ENCODE measurements around the gene SEC24A. TPM values are rescaled to one million over a fixed set of nuclear protein-coding genes. Genes with fewer than 3 reads are reported as not detected.
"Not testable (repeated sequence)": the region's sequence is repeated elsewhere in the genome, so short reads cannot be mapped to it uniquely, and the experiment has no call there.

The SEC24A gene
- polyA plus RNA-seq, 2 donors = 5.0 to 6.0 TPM

- no peaks in the 10 kb centered on the region for H3K36me3 ChIP-seq (ENCODE audit: control insufficient read depth in 2 of 2, insufficient read depth in 2 of 2, low read length in 1 of 2)
- no peaks in the 10 kb centered on the region for H3K4me1 ChIP-seq (ENCODE audit: control insufficient read depth in 2 of 2, insufficient read depth in 2 of 2, low read length in 1 of 2)
- 2 to 3% methylated on average over 15 of the region's 15 CpGs for WGBS, 2 donors
- H3K4me3 ChIP-seq (ENCODE audit: low read depth in 1 of 2, low read length in 2 of 2) = peak overlapping the region; percentile 95 to 96
- no peaks in the 10 kb centered on the region for H3K27me3 ChIP-seq (ENCODE audit: control insufficient read depth in 1 of 2, insufficient read depth in 2 of 2, low read length in 2 of 2)
- peak overlapping the region; percentile 80 to 94 for H3K27ac ChIP-seq (ENCODE audit: low read depth in 2 of 2, low read length in 1 of 2)
- H3K9me3 ChIP-seq (ENCODE audit: control insufficient read depth in 2 of 2, insufficient read depth in 1 of 2, low read depth in 1 of 2, low read length in 1 of 2) = no peaks in the 10 kb centered on the region
These were observed 698 bp upstream of the SEC24A start for GRCh38 chr5:134647750-134648424.

- peak overlapping the region; percentile 95 to 96 for H3K4me3 ChIP-seq (ENCODE audit: low read depth in 1 of 2, low read length in 2 of 2)
- H3K4me1 ChIP-seq (ENCODE audit: control insufficient read depth in 2 of 2, insufficient read depth in 2 of 2, low read length in 1 of 2) = no peaks in the 10 kb centered on the region
- no peaks in the 10 kb centered on the region for H3K36me3 ChIP-seq (ENCODE audit: control insufficient read depth in 2 of 2, insufficient read depth in 2 of 2, low read length in 1 of 2)
- 1% methylated on average over 18 of the region's 18 CpGs for WGBS, 2 donors
- no peaks in the 10 kb centered on the region for H3K9me3 ChIP-seq (ENCODE audit: control insufficient read depth in 2 of 2, insufficient read depth in 1 of 2, low read depth in 1 of 2, low read length in 1 of 2)
- peak overlapping the region; percentile 80 to 94 for H3K27ac ChIP-seq (ENCODE audit: low read depth in 2 of 2, low read length in 1 of 2)
- no peaks in the 10 kb centered on the region for H3K27me3 ChIP-seq (ENCODE audit: control insufficient read depth in 1 of 2, insufficient read depth in 2 of 2, low read length in 2 of 2)
These were observed 714 bp downstream of the SEC24A start for GRCh38 chr5:134649163-134649835.

GRCh38 chr5:134650660-134651059, 2.1 kb downstream of the SEC24A start:
- 61 to 73% methylated on average over 6 of the region's 6 CpGs for WGBS, 2 donors
- not testable (repeated sequence) for H3K36me3 ChIP-seq (ENCODE audit: control insufficient read depth in 2 of 2, insufficient read depth in 2 of 2, low read length in 1 of 2); H3K27me3 ChIP-seq (ENCODE audit: control insufficient read depth in 1 of 2, insufficient read depth in 2 of 2, low read length in 2 of 2); H3K4me3 ChIP-seq (ENCODE audit: low read depth in 1 of 2, low read length in 2 of 2); H3K4me1 ChIP-seq (ENCODE audit: control insufficient read depth in 2 of 2, insufficient read depth in 2 of 2, low read length in 1 of 2); H3K27ac ChIP-seq (ENCODE audit: low read depth in 2 of 2, low read length in 1 of 2); H3K9me3 ChIP-seq (ENCODE audit: control insufficient read depth in 2 of 2, insufficient read depth in 1 of 2, low read depth in 1 of 2, low read length in 1 of 2)

GRCh38 chr5:134651531-134651930, 2.9 kb downstream of the SEC24A start:
- Histone ChIP-seq H3K36me3 (ENCODE audit: control insufficient read depth in 2 of 2, insufficient read depth in 2 of 2, low read length in 1 of 2) (no peaks in the 10 kb centered on the region), H3K27ac (ENCODE audit: low read depth in 2 of 2, low read length in 1 of 2) (no peak overlapping the region), H3K4me3 (ENCODE audit: low read depth in 1 of 2, low read length in 2 of 2) (no peak overlapping the region), H3K27me3 (ENCODE audit: control insufficient read depth in 1 of 2, insufficient read depth in 2 of 2, low read length in 2 of 2) (no peaks in the 10 kb centered on the region), H3K4me1 (ENCODE audit: control insufficient read depth in 2 of 2, insufficient read depth in 2 of 2, low read length in 1 of 2) (no peaks in the 10 kb centered on the region), H3K9me3 (ENCODE audit: control insufficient read depth in 2 of 2, insufficient read depth in 1 of 2, low read depth in 1 of 2, low read length in 1 of 2) (no peaks in the 10 kb centered on the region)
- WGBS, 2 donors = 80 to 87% methylated on average over 4 of the region's 4 CpGs

GRCh38 chr5:134656690-134657089, 8.1 kb downstream of the SEC24A start:
- Histone ChIP-seq H3K4me1 (ENCODE audit: control insufficient read depth in 2 of 2, insufficient read depth in 2 of 2, low read length in 1 of 2) (no peaks in the 10 kb centered on the region), H3K27ac (ENCODE audit: low read depth in 2 of 2, low read length in 1 of 2) (no peak overlapping the region), H3K4me3 (ENCODE audit: low read depth in 1 of 2, low read length in 2 of 2) (no peak overlapping the region), H3K27me3 (ENCODE audit: control insufficient read depth in 1 of 2, insufficient read depth in 2 of 2, low read length in 2 of 2) (no peaks in the 10 kb centered on the region), H3K9me3 (ENCODE audit: control insufficient read depth in 2 of 2, insufficient read depth in 1 of 2, low read depth in 1 of 2, low read length in 1 of 2) (no peaks in the 10 kb centered on the region), H3K36me3 (ENCODE audit: control insufficient read depth in 2 of 2, insufficient read depth in 2 of 2, low read length in 1 of 2) (peaks cover 0 to 2% of the 10 kb centered on the region in 2 donors)
- 85 to 91% methylated on average over 8 of the region's 8 CpGs for WGBS, 2 donors

- Histone ChIP-seq H3K9me3 (ENCODE audit: control insufficient read depth in 2 of 2, insufficient read depth in 1 of 2, low read depth in 1 of 2, low read length in 1 of 2) (no peaks in the 10 kb centered on the region), H3K4me1 (ENCODE audit: control insufficient read depth in 2 of 2, insufficient read depth in 2 of 2, low read length in 1 of 2) (no peaks in the 10 kb centered on the region), H3K36me3 (ENCODE audit: control insufficient read depth in 2 of 2, insufficient read depth in 2 of 2, low read length in 1 of 2) (peaks cover 0 to 2% of the 10 kb centered on the region in 2 donors), H3K27ac (ENCODE audit: low read depth in 2 of 2, low read length in 1 of 2) (no peak overlapping the region), H3K27me3 (ENCODE audit: control insufficient read depth in 1 of 2, insufficient read depth in 2 of 2, low read length in 2 of 2) (no peaks in the 10 kb centered on the region), H3K4me3 (ENCODE audit: low read depth in 1 of 2, low read length in 2 of 2) (no peak overlapping the region)
- WGBS, 2 donors = 90 to 97% methylated on average over 4 of the region's 4 CpGs
These were observed 10.9 kb downstream of the SEC24A start for GRCh38 chr5:134659456-134659855.

- Histone ChIP-seq H3K27ac (ENCODE audit: low read depth in 2 of 2, low read length in 1 of 2) (no peak overlapping the region), H3K36me3 (ENCODE audit: control insufficient read depth in 2 of 2, insufficient read depth in 2 of 2, low read length in 1 of 2) (peaks cover 0 to 2% of the 10 kb centered on the region in 2 donors), H3K4me3 (ENCODE audit: low read depth in 1 of 2, low read length in 2 of 2) (no peak overlapping the region), H3K4me1 (ENCODE audit: control insufficient read depth in 2 of 2, insufficient read depth in 2 of 2, low read length in 1 of 2) (no peaks in the 10 kb centered on the region), H3K27me3 (ENCODE audit: control insufficient read depth in 1 of 2, insufficient read depth in 2 of 2, low read length in 2 of 2) (no peaks in the 10 kb centered on the region), H3K9me3 (ENCODE audit: control insufficient read depth in 2 of 2, insufficient read depth in 1 of 2, low read depth in 1 of 2, low read length in 1 of 2) (no peaks in the 10 kb centered on the region)
- 91 to 97% methylated on average over 6 of the region's 6 CpGs for WGBS, 2 donors
These were observed 11.3 kb downstream of the SEC24A start for GRCh38 chr5:134659922-134660321.

GRCh38 chr5:134662971-134663370, 14.4 kb downstream of the SEC24A start:
- H3K36me3 ChIP-seq (ENCODE audit: control insufficient read depth in 2 of 2, insufficient read depth in 2 of 2, low read length in 1 of 2) = peaks cover 0 to 4% of the 10 kb centered on the region in 2 donors
- H3K4me1 ChIP-seq (ENCODE audit: control insufficient read depth in 2 of 2, insufficient read depth in 2 of 2, low read length in 1 of 2) = no peaks in the 10 kb centered on the region
- no peaks in the 10 kb centered on the region for H3K27me3 ChIP-seq (ENCODE audit: control insufficient read depth in 1 of 2, insufficient read depth in 2 of 2, low read length in 2 of 2)
- no peak overlapping the region for H3K4me3 ChIP-seq (ENCODE audit: low read depth in 1 of 2, low read length in 2 of 2)
- no peaks in the 10 kb centered on the region for H3K9me3 ChIP-seq (ENCODE audit: control insufficient read depth in 2 of 2, insufficient read depth in 1 of 2, low read depth in 1 of 2, low read length in 1 of 2)
- WGBS, 2 donors = 83 to 91% methylated on average over 4 of the region's 4 CpGs
- no peak overlapping the region for H3K27ac ChIP-seq (ENCODE audit: low read depth in 2 of 2, low read length in 1 of 2)

- no peak overlapping the region for H3K27ac ChIP-seq (ENCODE audit: low read depth in 2 of 2, low read length in 1 of 2)
- H3K27me3 ChIP-seq (ENCODE audit: control insufficient read depth in 1 of 2, insufficient read depth in 2 of 2, low read length in 2 of 2) = no peaks in the 10 kb centered on the region
- H3K9me3 ChIP-seq (ENCODE audit: control insufficient read depth in 2 of 2, insufficient read depth in 1 of 2, low read depth in 1 of 2, low read length in 1 of 2) = no peaks in the 10 kb centered on the region
- no peak overlapping the region for H3K4me3 ChIP-seq (ENCODE audit: low read depth in 1 of 2, low read length in 2 of 2)
- H3K36me3 ChIP-seq (ENCODE audit: control insufficient read depth in 2 of 2, insufficient read depth in 2 of 2, low read length in 1 of 2) = peaks cover 0 to 4% of the 10 kb centered on the region in 2 donors
- no peaks in the 10 kb centered on the region for H3K4me1 ChIP-seq (ENCODE audit: control insufficient read depth in 2 of 2, insufficient read depth in 2 of 2, low read length in 1 of 2)
- WGBS, 2 donors = 85 to 86% methylated on average over 2 to 3 of the region's 3 CpGs
These were observed 15.9 kb downstream of the SEC24A start for GRCh38 chr5:134664448-134664847.

- H3K36me3 ChIP-seq (ENCODE audit: control insufficient read depth in 2 of 2, insufficient read depth in 2 of 2, low read length in 1 of 2); H3K27me3 ChIP-seq (ENCODE audit: control insufficient read depth in 1 of 2, insufficient read depth in 2 of 2, low read length in 2 of 2); H3K27ac ChIP-seq (ENCODE audit: low read depth in 2 of 2, low read length in 1 of 2); H3K4me3 ChIP-seq (ENCODE audit: low read depth in 1 of 2, low read length in 2 of 2); H3K4me1 ChIP-seq (ENCODE audit: control insufficient read depth in 2 of 2, insufficient read depth in 2 of 2, low read length in 1 of 2); H3K9me3 ChIP-seq (ENCODE audit: control insufficient read depth in 2 of 2, insufficient read depth in 1 of 2, low read depth in 1 of 2, low read length in 1 of 2): not testable (repeated sequence)
- WGBS, 2 donors = 76 to 78% methylated on average over 4 of the region's 4 CpGs
These were observed 25.0 kb downstream of the SEC24A start for GRCh38 chr5:134673546-134673945.
